Body of pancreas (tissue), 4 donors: ENCODE measurements around the gene PI4K2A.
A peak's percentile ranks its signal among the peaks of the same experiment; 100 is the strongest.

Source experiments
- CTCF ChIP-seq, 7 experiments: fragments of 450-650 bp in 4 of 7; fragments of 200-600 bp in 3 of 7; sonication (generic) in 3 of 7; IDR thresholded peaks; one replicate each; pipeline ENCODE4 v1.5.1; 2016 to 2019; ENCODE audit warnings: antibody characterized with exemption in 7 of 7
- POLR2A ChIP-seq, 3 donors: fragments of 450-650 bp; IDR thresholded peaks; one replicate each; pipeline ENCODE4 v1.6.1; 2016; ENCODE audit warnings: antibody characterized with exemption in 3 of 3, mild to moderate bottlenecking in 2 of 3

GRCh38 chr10:97686962-97687784 is 46.7 kb downstream of the PI4K2A start, which contains the start of gene AVPI1:
- TF ChIP-seq CTCF (IDR thresholded peaks at IDR 0.05), result peak in 1 of 7 experiments; percentile 14
- peak; percentile 98 to 99 (median 98) for TF ChIP-seq POLR2A (IDR thresholded peaks at IDR 0.05)
